Neural progenitor cell (in vitro differentiated cells): ENCODE data around the gene SLC37A4. TPM values are rescaled to one million over a fixed set of nuclear protein-coding genes. Genes with fewer than 3 reads are reported as not detected.

Source experiments
- DNase-seq: peaks from one replicate; pipeline ENCODE4 v3.0.0-alpha.2; 2016; ENCODE audit warnings: low spot score
- H2AFZ ChIP-seq: fragments of 200-600 bp; sonication (generic); replicated peaks from 2 replicates; pipeline ENCODE4 v1.6.1; 2016; ENCODE audit warnings: antibody characterized with exemption
- H3F3A ChIP-seq: fragments of 200-600 bp; sonication (generic); 2 replicates; pipeline ENCODE4 v1.6.1; 2016; ENCODE audit warnings: antibody characterized with exemption, low read depth
- H3K27ac ChIP-seq: fragments of 200-600 bp; sonication (generic); 2 replicates; pipeline ENCODE4 v1.5.1; 2016; ENCODE audit warnings: mild to moderate bottlenecking
- H3K27me3 ChIP-seq: fragments of 200-600 bp; sonication (generic); 2 replicates; pipeline ENCODE4 v1.6.1; 2016; ENCODE audit warnings: mild to moderate bottlenecking, moderate library complexity
- H3K36me3 ChIP-seq: fragments of 200-600 bp; sonication (generic); 2 replicates; pipeline ENCODE4 v1.5.1; 2016
- H3K4me1 ChIP-seq: fragments of 200-600 bp; sonication (generic); 2 replicates; pipeline ENCODE4 v1.6.1; 2016; ENCODE audit warnings: mixed run types
- H3K4me2 ChIP-seq: fragments of 200-600 bp; sonication (generic); 2 replicates; pipeline ENCODE4 v1.6.1; 2016
- H3K4me3 ChIP-seq: fragments of 200-600 bp; sonication (generic); 2 replicates; pipeline ENCODE4 v1.5.1; 2016
- H3K79me2 ChIP-seq: fragments of 200-600 bp; sonication (generic); 2 replicates; pipeline ENCODE4 v1.6.1; 2016; ENCODE audit warnings: low read depth
- H3K9ac ChIP-seq: fragments of 200-600 bp; sonication (generic); 2 replicates; pipeline ENCODE4 v1.6.1; 2016
- H3K9me3 ChIP-seq: fragments of 200-600 bp; sonication (generic); 2 replicates; pipeline ENCODE4 v1.5.1; 2016; ENCODE audit warnings: low read depth
- H4K20me1 ChIP-seq: fragments of 200-600 bp; sonication (generic); 2 replicates; pipeline ENCODE4 v1.6.1; 2016; ENCODE audit warnings: low read depth
- H3K27ac Mint-ChIP-seq: 3 replicates; pipeline ENCODE4 v1.8.0; 2021; ENCODE audit warnings: mixed read lengths
- H3K27me3 Mint-ChIP-seq: 2 replicates; pipeline ENCODE4 v1.8.0; 2022; ENCODE audit warnings: low read depth, mild to moderate bottlenecking, inconsistent platforms, moderate library complexity, mixed read lengths; ENCODE audit not compliant: insufficient read depth
- H3K36me3 Mint-ChIP-seq: 3 replicates; pipeline ENCODE4 v1.8.0; 2021; ENCODE audit warnings: mixed read lengths
- H3K4me1 Mint-ChIP-seq: 3 replicates; pipeline ENCODE4 v1.8.0; 2021; ENCODE audit warnings: mixed read lengths
- H3K4me3 Mint-ChIP-seq: 3 replicates; pipeline ENCODE4 v1.8.0; 2021; ENCODE audit warnings: mild to moderate bottlenecking, moderate library complexity, mixed read lengths
- H3K9me3 Mint-ChIP-seq: 3 replicates; pipeline ENCODE4 v1.8.0; 2020; ENCODE audit warnings: mixed read lengths
- EZH2 ChIP-seq: fragments of 200-600 bp; sonication (generic); IDR thresholded peaks from 2 replicates; pipeline ENCODE4 v1.6.1; 2017; ENCODE audit warnings: antibody characterized with exemption, mild to moderate bottlenecking, moderate library complexity
- EZH2phosphoT487 ChIP-seq: fragments of 200-600 bp; sonication (generic); IDR thresholded peaks from 2 replicates; pipeline ENCODE4 v1.6.1; 2017; ENCODE audit warnings: antibody characterized with exemption
- total RNA-seq: library from RNA; depleted of rRNA; stranded (reverse); fragments of >200 nt; gene quantifications from 2 replicates; pipeline ENCODE4 v1.2.3, GENCODE V29; 2015; ENCODE audit warnings: low replicate concordance
- TF ChIP-seq, protein P1 (sequence below): fragments of 200-600 bp; sonication (generic); IDR thresholded peaks from 2 replicates; pipeline ENCODE4 v1.5.1; 2017; ENCODE audit warnings: antibody characterized with exemption, mild to moderate bottlenecking

The SLC37A4 gene
- total RNA-seq, 1 donor from 2014 or later: 55.2 TPM

DNA sequence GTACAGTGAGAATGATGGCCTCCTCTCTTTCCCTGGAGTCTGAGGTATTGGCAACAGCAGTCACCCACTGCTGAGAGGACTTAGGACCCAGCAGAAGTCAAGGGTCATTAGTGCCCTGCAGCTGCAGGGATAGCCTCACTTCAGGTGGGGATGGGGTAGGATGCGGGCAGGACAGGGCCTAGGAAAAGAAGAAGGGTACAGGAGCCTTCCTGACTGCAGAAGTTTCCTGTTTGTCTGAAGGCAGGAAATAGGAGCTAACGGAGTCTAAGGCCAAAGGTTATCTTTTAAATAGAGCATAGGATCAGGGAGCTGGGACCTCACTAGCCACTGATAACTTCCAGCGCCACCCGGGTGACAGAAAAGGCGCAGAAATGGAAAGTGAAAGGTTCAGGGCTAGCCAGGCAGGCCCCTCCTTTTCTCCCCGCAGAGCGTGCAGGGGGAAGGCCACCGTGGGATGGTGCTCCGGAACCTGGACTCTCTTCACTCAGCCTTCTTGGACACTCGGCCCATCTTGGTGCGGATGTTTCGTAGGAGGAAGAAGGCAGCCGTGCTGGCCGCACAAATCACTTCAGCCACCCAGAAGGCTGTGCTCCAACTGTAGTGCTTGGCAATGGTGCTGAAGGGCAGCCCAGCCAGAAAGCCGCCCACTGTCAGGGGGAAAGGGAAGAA, 6.1 kb downstream of the SLC37A4 start:
- H4K20me1 ChIP-seq: peaks cover 29% of the 10 kb centered on the region
- peaks cover 46% of the 10 kb centered on the region for H3F3A ChIP-seq
- H3K4me2 ChIP-seq: no peak overlapping the region
- Mint-ChIP-seq H3K4me1 (peaks cover 22% of the 10 kb centered on the region), H3K27ac (peak overlapping the region; percentile 68), H3K27me3 (peaks cover 4% of the 10 kb centered on the region), H3K36me3 (peaks cover 29% of the 10 kb centered on the region), H3K4me3 (peak overlapping the region; percentile 56), H3K9me3 (no peaks in the 10 kb centered on the region)
- peaks cover 48% of the 10 kb centered on the region for H3K79me2 ChIP-seq
- peak overlapping the region; percentile 37 for H3K27ac ChIP-seq
- H3K9ac ChIP-seq: no peak overlapping the region
- no peak overlapping the region for H3K4me3 ChIP-seq
- TF ChIP-seq, protein P1, sequence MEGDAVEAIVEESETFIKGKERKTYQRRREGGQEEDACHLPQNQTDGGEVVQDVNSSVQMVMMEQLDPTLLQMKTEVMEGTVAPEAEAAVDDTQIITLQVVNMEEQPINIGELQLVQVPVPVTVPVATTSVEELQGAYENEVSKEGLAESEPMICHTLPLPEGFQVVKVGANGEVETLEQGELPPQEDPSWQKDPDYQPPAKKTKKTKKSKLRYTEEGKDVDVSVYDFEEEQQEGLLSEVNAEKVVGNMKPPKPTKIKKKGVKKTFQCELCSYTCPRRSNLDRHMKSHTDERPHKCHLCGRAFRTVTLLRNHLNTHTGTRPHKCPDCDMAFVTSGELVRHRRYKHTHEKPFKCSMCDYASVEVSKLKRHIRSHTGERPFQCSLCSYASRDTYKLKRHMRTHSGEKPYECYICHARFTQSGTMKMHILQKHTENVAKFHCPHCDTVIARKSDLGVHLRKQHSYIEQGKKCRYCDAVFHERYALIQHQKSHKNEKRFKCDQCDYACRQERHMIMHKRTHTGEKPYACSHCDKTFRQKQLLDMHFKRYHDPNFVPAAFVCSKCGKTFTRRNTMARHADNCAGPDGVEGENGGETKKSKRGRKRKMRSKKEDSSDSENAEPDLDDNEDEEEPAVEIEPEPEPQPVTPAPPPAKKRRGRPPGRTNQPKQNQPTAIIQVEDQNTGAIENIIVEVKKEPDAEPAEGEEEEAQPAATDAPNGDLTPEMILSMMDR: no peak
- no peak for TF ChIP-seq EZH2
- TF ChIP-seq EZH2phosphoT487: no peak
- H2AFZ ChIP-seq: no peak overlapping the region
- DNase-seq: no peak
- peaks cover 15% of the 10 kb centered on the region for H3K4me1 ChIP-seq
- no peaks in the 10 kb centered on the region for H3K27me3 ChIP-seq
- peaks cover 4% of the 10 kb centered on the region for H3K36me3 ChIP-seq
- no peaks in the 10 kb centered on the region for H3K9me3 ChIP-seq

DNA sequence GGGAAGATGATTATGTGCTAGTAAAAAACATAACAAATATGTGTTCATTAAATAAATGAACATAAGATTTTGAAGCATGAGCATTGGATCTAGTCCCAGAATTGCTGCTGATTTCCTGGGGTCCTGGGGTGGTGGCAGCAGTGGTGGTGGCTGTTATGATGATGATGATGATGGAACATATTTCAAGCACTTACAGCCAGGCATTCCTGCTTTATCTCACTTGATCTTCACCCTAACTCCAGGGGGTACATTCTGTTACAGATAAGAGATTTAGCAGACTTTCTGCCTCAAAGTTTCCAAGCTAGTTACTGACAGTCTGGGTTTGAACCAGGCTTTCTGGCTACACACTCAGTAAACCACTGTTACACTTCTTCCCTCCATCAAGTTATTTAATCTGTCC, 6.9 kb downstream of the SLC37A4 start:
- peaks cover 4% of the 10 kb centered on the region for H3K36me3 ChIP-seq
- Mint-ChIP-seq H3K4me1 (peaks cover 17% of the 10 kb centered on the region), H3K27ac (no peak overlapping the region), H3K36me3 (peaks cover 26% of the 10 kb centered on the region), H3K27me3 (peaks cover 4% of the 10 kb centered on the region), H3K9me3 (no peaks in the 10 kb centered on the region), H3K4me3 (no peak overlapping the region)
- no peak overlapping the region for H3K4me3 ChIP-seq
- TF ChIP-seq, protein P1: no peak
- TF ChIP-seq EZH2: no peak
- TF ChIP-seq EZH2phosphoT487: no peak
- H3K4me1 ChIP-seq: peaks cover 7% of the 10 kb centered on the region
- H3K27me3 ChIP-seq: no peaks in the 10 kb centered on the region
- H3K27ac ChIP-seq: no peak overlapping the region
- H3K9ac ChIP-seq: no peak overlapping the region
- peaks cover 48% of the 10 kb centered on the region for H3K79me2 ChIP-seq
- peaks cover 23% of the 10 kb centered on the region for H4K20me1 ChIP-seq
- no peak for DNase-seq
- H3K4me2 ChIP-seq: no peak overlapping the region
- H3F3A ChIP-seq: peaks cover 44% of the 10 kb centered on the region
- H3K9me3 ChIP-seq: no peaks in the 10 kb centered on the region
- H2AFZ ChIP-seq: no peak overlapping the region

DNA sequence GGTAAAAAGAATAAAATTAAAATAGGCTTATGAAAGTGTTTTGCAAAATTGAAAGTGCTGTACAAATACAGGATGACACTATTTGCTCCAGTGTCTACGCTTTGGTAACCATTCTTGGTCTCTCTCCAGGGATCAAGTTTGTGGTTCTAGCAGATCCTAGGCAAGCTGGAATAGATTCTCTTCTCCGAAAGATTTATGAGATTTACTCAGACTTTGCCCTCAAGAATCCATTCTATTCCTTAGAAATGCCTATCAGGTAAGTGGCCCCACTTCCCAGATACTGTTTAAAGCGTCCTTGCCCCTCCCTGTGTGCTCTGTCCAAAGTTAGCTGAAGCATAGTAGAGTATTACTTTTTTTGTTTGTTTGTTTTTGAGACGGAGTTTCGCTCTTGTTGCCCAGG, 9.0 kb downstream of the SLC37A4 start:
- Mint-ChIP-seq H3K27me3 (peaks cover 6% of the 10 kb centered on the region), H3K4me3 (peak overlapping the region; percentile 46), H3K9me3 (no peaks in the 10 kb centered on the region), H3K4me1 (peaks cover 19% of the 10 kb centered on the region), H3K36me3 (peaks cover 22% of the 10 kb centered on the region), H3K27ac (peak overlapping the region; percentile 72)
- no peaks in the 10 kb centered on the region for H3K27me3 ChIP-seq
- no peak overlapping the region for H3K4me2 ChIP-seq
- H3F3A ChIP-seq: peaks cover 64% of the 10 kb centered on the region
- TF ChIP-seq EZH2 (no peak), EZH2phosphoT487 (no peak)
- TF ChIP-seq, protein P1: no peak
- peaks cover 51% of the 10 kb centered on the region for H3K79me2 ChIP-seq
- H3K9ac ChIP-seq: no peak overlapping the region
- no peak for DNase-seq
- no peaks in the 10 kb centered on the region for H3K9me3 ChIP-seq
- no peak overlapping the region for H3K4me3 ChIP-seq
- H3K4me1 ChIP-seq: peaks cover 13% of the 10 kb centered on the region
- peaks cover 4% of the 10 kb centered on the region for H3K36me3 ChIP-seq
- H4K20me1 ChIP-seq: peaks cover 27% of the 10 kb centered on the region
- H3K27ac ChIP-seq: no peak overlapping the region
- no peak overlapping the region for H2AFZ ChIP-seq
